ENCODE data around the gene AGO4. TPM values are rescaled to one million over a fixed set of nuclear protein-coding genes. Genes with fewer than 3 reads are reported as not detected.

The AGO4 gene
- total and polyA plus RNA-seq, 7 donors, result 3.5 to 27.4 (median 13.9) TPM

DNA sequence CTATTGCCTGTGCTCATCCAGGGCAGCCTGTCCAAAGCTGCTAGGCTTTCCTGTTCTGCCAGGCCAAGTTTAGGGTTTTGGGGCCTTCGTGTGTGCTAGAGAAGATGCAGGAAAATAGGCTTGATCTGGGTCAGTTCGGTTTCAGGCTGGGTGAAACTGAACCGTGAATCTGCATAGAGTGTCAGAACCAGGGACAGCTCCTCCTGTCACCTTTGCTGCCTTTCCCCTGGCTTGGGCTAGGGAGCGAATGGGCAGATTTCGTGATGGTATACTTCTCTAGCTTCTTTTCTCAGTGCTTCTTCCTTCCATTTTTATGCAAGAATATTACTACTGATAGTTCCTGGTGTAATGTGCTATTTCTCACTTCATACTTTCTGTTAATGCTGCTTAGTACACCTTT is 69.2 kb downstream of the AGO4 start:
- DNase-seq (no peak), ATAC-seq (no peak)
- no peaks in the 10 kb centered on the region for H3K36me3 ChIP-seq (ENCODE audit: insufficient read depth in 1 of 2, low read depth in 1 of 2)
- WGBS, 3 donors, result 39 to 41% (median 40%) methylated on average over 5 of the region's 5 CpGs
- H3K4me3 ChIP-seq, result no peak overlapping the region
- H3K27ac ChIP-seq, result no peak overlapping the region
- H3K4me1 ChIP-seq, result no peaks in the 10 kb centered on the region
- no peaks in the 10 kb centered on the region for H3K27me3 ChIP-seq (ENCODE audit: insufficient read depth in 3 of 3, low read length in 2 of 3)
- H3K9me3 ChIP-seq, result no peaks in the 10 kb centered on the region
- TF ChIP-seq, protein P1, sequence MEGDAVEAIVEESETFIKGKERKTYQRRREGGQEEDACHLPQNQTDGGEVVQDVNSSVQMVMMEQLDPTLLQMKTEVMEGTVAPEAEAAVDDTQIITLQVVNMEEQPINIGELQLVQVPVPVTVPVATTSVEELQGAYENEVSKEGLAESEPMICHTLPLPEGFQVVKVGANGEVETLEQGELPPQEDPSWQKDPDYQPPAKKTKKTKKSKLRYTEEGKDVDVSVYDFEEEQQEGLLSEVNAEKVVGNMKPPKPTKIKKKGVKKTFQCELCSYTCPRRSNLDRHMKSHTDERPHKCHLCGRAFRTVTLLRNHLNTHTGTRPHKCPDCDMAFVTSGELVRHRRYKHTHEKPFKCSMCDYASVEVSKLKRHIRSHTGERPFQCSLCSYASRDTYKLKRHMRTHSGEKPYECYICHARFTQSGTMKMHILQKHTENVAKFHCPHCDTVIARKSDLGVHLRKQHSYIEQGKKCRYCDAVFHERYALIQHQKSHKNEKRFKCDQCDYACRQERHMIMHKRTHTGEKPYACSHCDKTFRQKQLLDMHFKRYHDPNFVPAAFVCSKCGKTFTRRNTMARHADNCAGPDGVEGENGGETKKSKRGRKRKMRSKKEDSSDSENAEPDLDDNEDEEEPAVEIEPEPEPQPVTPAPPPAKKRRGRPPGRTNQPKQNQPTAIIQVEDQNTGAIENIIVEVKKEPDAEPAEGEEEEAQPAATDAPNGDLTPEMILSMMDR (IDR thresholded peaks at IDR 0.05), result no peak
- intact Hi-C loops (cut with DNase I), result no loop called here

- H3K36me3 ChIP-seq (ENCODE audit: insufficient read depth in 1 of 2, low read depth in 1 of 2), result no peaks in the 10 kb centered on the region
- H3K27ac ChIP-seq, result no peak overlapping the region
- WGBS, 3 donors, result 62 to 75% (median 67%) methylated on average over 4 of the region's 4 CpGs
- no peaks in the 10 kb centered on the region for H3K27me3 ChIP-seq (ENCODE audit: insufficient read depth in 3 of 3, low read length in 2 of 3)
- H3K9me3 ChIP-seq, result no peaks in the 10 kb centered on the region
- no peak for DNase-seq
- TF ChIP-seq, protein P1 (IDR thresholded peaks at IDR 0.05), result no peak
- H3K4me1 ChIP-seq, result peaks cover 6% of the 10 kb centered on the region
- intact Hi-C loops (cut with DNase I), result loop anchor here in 1 of 2 donors (5.0 kb wide), 1 partner anchor 45 kb away; no protein-coding TSS in a partner anchor
- H3K4me3 ChIP-seq, result no peak overlapping the region
- no peak for ATAC-seq
These were observed 74.0 kb downstream of the AGO4 start for GRCh38 chr1:35881850-35882273.

DNA sequence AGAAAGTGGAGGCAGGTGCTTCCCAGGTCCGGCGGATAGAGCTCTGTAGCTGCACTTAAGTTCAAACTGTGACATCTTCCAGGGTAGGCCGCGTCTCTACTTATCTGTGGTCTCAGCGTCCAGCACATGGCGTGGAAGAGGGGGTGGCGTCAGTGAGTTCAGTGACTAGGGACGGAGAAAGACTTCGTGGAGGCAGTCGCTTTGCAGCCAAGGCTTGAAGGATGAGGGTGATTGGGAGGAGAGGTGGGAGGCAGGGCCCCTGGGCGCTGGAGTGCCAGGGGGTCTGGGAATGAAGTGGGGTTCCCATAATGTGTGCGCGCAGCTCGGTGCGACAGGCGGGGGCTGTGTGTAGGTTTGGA is 74.7 kb downstream of the AGO4 start:
- ATAC-seq, result peak in 1 of 4 donors; percentile 11
- H3K36me3 ChIP-seq (ENCODE audit: insufficient read depth in 1 of 2, low read depth in 1 of 2), result no peaks in the 10 kb centered on the region
- no peaks in the 10 kb centered on the region for H3K27me3 ChIP-seq (ENCODE audit: insufficient read depth in 3 of 3, low read length in 2 of 3)
- H3K27ac ChIP-seq, result no peak overlapping the region
- DNase-seq, result no peak
- TF ChIP-seq, protein P1 (IDR thresholded peaks at IDR 0.05), result no peak
- H3K4me1 ChIP-seq, result peaks cover 6% of the 10 kb centered on the region
- H3K4me3 ChIP-seq, result peak overlapping the region; percentile 98
- intact Hi-C loops (cut with DNase I), result loop anchor here in 1 of 2 donors (5.0 kb wide), 1 partner anchor 45 kb away; no protein-coding TSS in a partner anchor
- no peaks in the 10 kb centered on the region for H3K9me3 ChIP-seq
- WGBS, 3 donors, result 44 to 55% (median 48%) methylated on average over 16 of the region's 16 CpGs

DNA sequence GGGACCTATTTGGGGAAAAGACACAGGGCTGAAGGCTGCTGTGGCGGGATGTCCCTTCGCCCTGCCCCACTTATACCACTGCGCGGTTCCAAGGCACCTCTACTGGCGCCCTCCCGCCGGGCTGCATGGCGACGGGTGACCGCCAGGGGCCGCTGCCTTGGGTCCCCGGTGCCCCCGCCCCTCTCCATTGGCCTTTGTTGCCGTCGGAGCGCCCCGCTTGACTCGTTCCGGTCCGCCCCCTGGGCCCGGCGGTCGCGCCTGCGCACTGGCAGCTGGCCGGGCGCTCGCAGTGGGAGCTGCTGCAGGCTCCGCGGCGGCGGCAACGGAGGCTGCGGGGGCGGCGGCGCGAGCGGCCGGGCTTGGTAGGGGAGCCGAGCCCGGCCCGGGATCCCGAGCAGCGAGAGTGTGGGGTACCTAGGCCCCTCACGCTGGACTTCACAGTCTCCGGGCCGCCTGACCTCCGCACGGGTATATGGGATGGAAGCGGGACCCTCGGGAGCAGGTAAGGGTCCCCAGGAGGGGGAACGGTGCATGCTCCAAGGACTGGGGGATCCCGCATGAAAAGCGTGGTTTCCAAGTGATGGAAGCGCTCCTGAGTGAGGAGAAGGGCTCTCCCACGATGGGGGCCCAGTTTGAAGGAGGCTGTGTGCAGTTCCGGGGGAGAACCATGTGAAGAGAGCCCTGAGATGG is 75.3 kb downstream of the AGO4 start, which contains the start of gene AGO1:
TSS of gene AGO1 (plus strand) at position 265 of the 690 bp plus-strand sequence. CDS start at position 478, 213 bp downstream.
- peak; percentile 97 to 99 (median 98) for ATAC-seq
- H3K27me3 ChIP-seq (ENCODE audit: insufficient read depth in 3 of 3, low read length in 2 of 3), result no peaks in the 10 kb centered on the region
- WGBS, 3 donors, result 0 to 1% (median 1%) methylated on average over 39 to 58 of the region's 58 CpGs
- TF ChIP-seq, protein P1 (IDR thresholded peaks at IDR 0.05), result peak; percentile 97
- H3K27ac ChIP-seq, result peak within 1 kb of the TSS; percentile 68
- H3K4me3 ChIP-seq, result peak within 1 kb of the TSS; percentile 98
- H3K9me3 ChIP-seq, result no peaks in the 10 kb centered on the region
- H3K36me3 ChIP-seq (ENCODE audit: insufficient read depth in 1 of 2, low read depth in 1 of 2), result no peaks in the 10 kb centered on the region
- intact Hi-C loops (cut with DNase I), result loop anchor here in 1 of 2 donors (5.0 kb wide), 1 partner anchor 44 kb away; no protein-coding TSS in a partner anchor
- peak; percentile 96 to 98 for DNase-seq
- peaks cover 6% of the 10 kb centered on the region for H3K4me1 ChIP-seq

Measured in psoas muscle (tissue), 8 donors.